Activated naive CD8-positive, alpha-beta T cell (primary cell): ENCODE data around the gene JADE2.

ENCODE experiments used
- H3K27ac Mint-ChIP-seq: one replicate; pipeline ENCODE4 v1.8.0; 2021; ENCODE audit warnings: mixed read lengths
- H3K27me3 Mint-ChIP-seq: one replicate; pipeline ENCODE4 v1.8.0; 2021; ENCODE audit warnings: mixed read lengths
- H3K36me3 Mint-ChIP-seq: one replicate; pipeline ENCODE4 v1.8.0; 2021; ENCODE audit warnings: mixed read lengths
- H3K4me1 Mint-ChIP-seq: one replicate; pipeline ENCODE4 v1.8.0; 2021; ENCODE audit warnings: low read depth, mixed read lengths
- H3K4me3 Mint-ChIP-seq: one replicate; pipeline ENCODE4 v1.8.0; 2021; ENCODE audit warnings: mild to moderate bottlenecking, mixed read lengths
- H3K9me3 Mint-ChIP-seq: one replicate; pipeline ENCODE4 v1.8.0; 2021; ENCODE audit warnings: low read depth, mixed read lengths

The JADE2 gene

GRCh38 chr5:134563221-134563620 is 37.8 kb downstream of the JADE2 start:
- Mint-ChIP-seq H3K27ac (peak overlapping the region; percentile 50), H3K36me3 (peaks cover 3% of the 10 kb centered on the region), H3K9me3 (no peaks in the 10 kb centered on the region), H3K4me1 (peaks cover 14% of the 10 kb centered on the region), H3K27me3 (no peaks in the 10 kb centered on the region), H3K4me3 (no peak overlapping the region)

- Mint-ChIP-seq H3K4me1 (peaks cover 12% of the 10 kb centered on the region), H3K36me3 (peaks cover 3% of the 10 kb centered on the region), H3K4me3 (no peak overlapping the region), H3K27ac (peak overlapping the region; percentile 55), H3K27me3 (no peaks in the 10 kb centered on the region), H3K9me3 (no peaks in the 10 kb centered on the region)
These were observed 38.5 kb downstream of the JADE2 start for GRCh38 chr5:134563962-134564361.

GRCh38 chr5:134564396-134564795 is 38.9 kb downstream of the JADE2 start:
- Mint-ChIP-seq H3K27ac (peak overlapping the region; percentile 10), H3K36me3 (peaks cover 3% of the 10 kb centered on the region), H3K4me1 (peaks cover 10% of the 10 kb centered on the region), H3K4me3 (no peak overlapping the region), H3K9me3 (no peaks in the 10 kb centered on the region), H3K27me3 (no peaks in the 10 kb centered on the region)

GRCh38 chr5:134565791-134566740 is 40.6 kb downstream of the JADE2 start:
- no peak overlapping the region for H3K4me3 Mint-ChIP-seq
- peak overlapping the region; percentile 81 for H3K27ac Mint-ChIP-seq
- H3K4me1 Mint-ChIP-seq, result peaks cover 6% of the 10 kb centered on the region
- peaks cover 3% of the 10 kb centered on the region for H3K36me3 Mint-ChIP-seq
- H3K27me3 Mint-ChIP-seq, result no peaks in the 10 kb centered on the region
- no peaks in the 10 kb centered on the region for H3K9me3 Mint-ChIP-seq

- Mint-ChIP-seq H3K27ac (peak overlapping the region; percentile 79), H3K9me3 (no peaks in the 10 kb centered on the region), H3K4me1 (peaks cover 6% of the 10 kb centered on the region), H3K36me3 (peaks cover 3% of the 10 kb centered on the region), H3K4me3 (no peak overlapping the region), H3K27me3 (no peaks in the 10 kb centered on the region)
These were observed 41.3 kb downstream of the JADE2 start for GRCh38 chr5:134566741-134567221.

GRCh38 chr5:134567641-134568336 is 42.3 kb downstream of the JADE2 start:
- H3K27me3 Mint-ChIP-seq, result no peaks in the 10 kb centered on the region
- no peak overlapping the region for H3K4me3 Mint-ChIP-seq
- no peaks in the 10 kb centered on the region for H3K9me3 Mint-ChIP-seq
- peaks cover 6% of the 10 kb centered on the region for H3K4me1 Mint-ChIP-seq
- peaks cover 3% of the 10 kb centered on the region for H3K36me3 Mint-ChIP-seq
- peak overlapping the region; percentile 51 for H3K27ac Mint-ChIP-seq

GRCh38 chr5:134568337-134568700 is 42.8 kb downstream of the JADE2 start:
- Mint-ChIP-seq H3K9me3 (no peaks in the 10 kb centered on the region), H3K27ac (no peak overlapping the region), H3K36me3 (peaks cover 3% of the 10 kb centered on the region), H3K4me3 (no peak overlapping the region), H3K4me1 (peaks cover 6% of the 10 kb centered on the region), H3K27me3 (no peaks in the 10 kb centered on the region)

GRCh38 chr5:134568761-134569695 is 43.6 kb downstream of the JADE2 start:
- Mint-ChIP-seq H3K9me3 (no peaks in the 10 kb centered on the region), H3K27me3 (no peaks in the 10 kb centered on the region), H3K36me3 (peaks cover under 1% of the 10 kb centered on the region), H3K27ac (peak overlapping the region; percentile 82), H3K4me3 (no peak overlapping the region), H3K4me1 (peaks cover 6% of the 10 kb centered on the region)

- no peaks in the 10 kb centered on the region for H3K9me3 Mint-ChIP-seq
- peaks cover 6% of the 10 kb centered on the region for H3K4me1 Mint-ChIP-seq
- H3K27me3 Mint-ChIP-seq, result no peaks in the 10 kb centered on the region
- no peak overlapping the region for H3K4me3 Mint-ChIP-seq
- peak overlapping the region; percentile 82 for H3K27ac Mint-ChIP-seq
- no peaks in the 10 kb centered on the region for H3K36me3 Mint-ChIP-seq
These were observed 44.4 kb downstream of the JADE2 start for GRCh38 chr5:134569758-134570364.

- Mint-ChIP-seq H3K9me3 (no peaks in the 10 kb centered on the region), H3K4me1 (peaks cover 6% of the 10 kb centered on the region), H3K36me3 (no peaks in the 10 kb centered on the region), H3K27ac (peak overlapping the region; percentile 82), H3K4me3 (no peak overlapping the region), H3K27me3 (no peaks in the 10 kb centered on the region)
These were observed 44.9 kb downstream of the JADE2 start for GRCh38 chr5:134570365-134570758.

GRCh38 chr5:134570886-134571285 is 45.4 kb downstream of the JADE2 start:
- Mint-ChIP-seq H3K4me1 (peaks cover 6% of the 10 kb centered on the region), H3K9me3 (no peaks in the 10 kb centered on the region), H3K27ac (peak overlapping the region; percentile 82), H3K27me3 (no peaks in the 10 kb centered on the region), H3K36me3 (no peaks in the 10 kb centered on the region), H3K4me3 (no peak overlapping the region)

- Mint-ChIP-seq H3K9me3 (no peaks in the 10 kb centered on the region), H3K27me3 (no peaks in the 10 kb centered on the region), H3K27ac (peak overlapping the region; percentile 66), H3K4me3 (no peak overlapping the region), H3K36me3 (no peaks in the 10 kb centered on the region), H3K4me1 (peaks cover 6% of the 10 kb centered on the region)
These were observed 46.4 kb downstream of the JADE2 start for GRCh38 chr5:134571693-134572405.

- peaks cover 8% of the 10 kb centered on the region for H3K4me1 Mint-ChIP-seq
- H3K27ac Mint-ChIP-seq, result peak overlapping the region; percentile 77
These were observed 47.3 kb downstream of the JADE2 start for GRCh38 chr5:134572811-134573210.

GRCh38 chr5:134574521-134574920 is 49.1 kb downstream of the JADE2 start:
- H3K4me1 Mint-ChIP-seq, result peaks cover 8% of the 10 kb centered on the region
- H3K36me3 Mint-ChIP-seq, result no peaks in the 10 kb centered on the region
- H3K4me3 Mint-ChIP-seq, result no peak overlapping the region
- H3K9me3 Mint-ChIP-seq, result no peaks in the 10 kb centered on the region
- peak overlapping the region; percentile 47 for H3K27ac Mint-ChIP-seq
- H3K27me3 Mint-ChIP-seq, result no peaks in the 10 kb centered on the region

More at GRCh38 chr5:134572811-134573210, 47.3 kb downstream of the JADE2 start:
- Mint-ChIP-seq H3K36me3 (no peaks in the 10 kb centered on the region), H3K27me3 (no peaks in the 10 kb centered on the region), H3K9me3 (no peaks in the 10 kb centered on the region), H3K4me3 (no peak overlapping the region)
